Mesothelial cell of epicardium (in vitro differentiated cells): ENCODE measurements around the gene AGAP2. TPM values are rescaled to one million over a fixed set of nuclear protein-coding genes. Genes with fewer than 3 reads are reported as not detected.

Experiments
- DNase-seq, 2 experiments: peaks; one replicate each; pipeline ENCODE4 v3.0.0; 2021; ENCODE audit warnings: low spot score in 2 of 2; ENCODE audit not compliant: unreplicated experiment in 2 of 2
- H3K27ac Mint-ChIP-seq: 2 replicates; pipeline ENCODE4 v1.8.0; 2021; ENCODE audit warnings: mixed read lengths
- H3K27me3 Mint-ChIP-seq: 2 replicates; pipeline ENCODE4 v1.8.0; 2021; ENCODE audit warnings: low read depth, mixed read lengths
- H3K36me3 Mint-ChIP-seq: 2 replicates; pipeline ENCODE4 v1.8.0; 2021; ENCODE audit warnings: mixed read lengths
- H3K4me1 Mint-ChIP-seq: 2 replicates; pipeline ENCODE4 v1.8.0; 2021; ENCODE audit warnings: mixed read lengths
- H3K4me3 Mint-ChIP-seq: 2 replicates; pipeline ENCODE4 v1.8.0; 2021; ENCODE audit warnings: mild to moderate bottlenecking, moderate library complexity, mixed read lengths
- H3K9me3 Mint-ChIP-seq: 2 replicates; pipeline ENCODE4 v1.8.0; 2021; ENCODE audit warnings: mixed read lengths
- total RNA-seq: library from RNA; stranded (reverse); gene quantifications from 3 replicates; pipeline ENCODE4 v1.2.1, GENCODE V29; 2021
- TF ChIP-seq, protein P1 (sequence below): fragments of 200-600 bp; sonication (generic); IDR thresholded peaks from one replicate; pipeline ENCODE4 v1.5.0; 2021; ENCODE audit warnings: antibody characterized with exemption; ENCODE audit not compliant: unreplicated experiment

AGAP2 gene
- total RNA-seq, 1 donor from 2014 or later = 2.8 TPM

DNA sequence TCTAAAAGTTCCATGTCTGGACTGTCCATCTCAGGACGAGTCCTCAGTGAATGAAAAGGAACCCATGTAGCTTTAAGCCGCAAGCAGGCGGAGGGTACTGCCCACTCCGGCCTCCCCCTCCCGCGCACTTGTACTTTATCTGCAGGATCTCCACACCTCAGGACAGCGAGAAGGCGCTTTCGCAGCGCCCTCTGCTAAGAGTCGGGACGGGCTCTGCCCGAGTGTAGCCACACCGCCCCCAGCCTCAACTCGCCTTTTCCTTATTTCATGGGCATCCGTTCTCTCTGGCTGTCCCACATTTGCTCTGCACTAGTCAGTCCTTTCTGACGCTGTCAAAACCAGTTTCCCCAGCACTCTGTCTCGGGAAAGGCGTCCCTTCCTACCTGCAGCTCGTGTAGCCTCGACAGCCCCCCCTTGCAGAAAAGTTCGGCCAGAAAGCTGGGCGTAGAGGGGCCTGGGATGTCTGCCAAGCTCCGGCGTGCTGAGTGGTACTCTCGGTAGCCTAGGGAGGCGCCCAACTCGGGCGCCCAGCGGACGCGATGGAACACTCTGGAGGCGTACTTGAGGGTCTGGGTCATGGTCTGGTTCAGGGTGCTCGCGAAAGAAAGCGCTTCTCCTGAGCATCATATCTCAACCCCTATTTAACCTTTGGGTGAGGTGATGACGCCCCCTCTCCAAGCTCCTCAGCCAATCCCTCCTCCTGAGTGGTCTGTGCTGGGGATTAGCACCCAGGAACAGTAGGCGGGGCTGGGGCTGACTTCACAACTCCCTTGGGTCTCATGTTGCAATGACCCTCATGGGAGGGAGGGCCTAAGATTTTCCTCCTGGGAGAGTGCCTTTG is 28.1 kb upstream of the AGAP2 start, which contains the start of gene CYP27B1:
TSS of gene CYP27B1 (minus strand) at position 615 of the 841 bp plus-strand sequence. CDS start at position 578, 37 bp downstream.
- peak within 1 kb of the TSS; percentile 53 for H3K4me3 Mint-ChIP-seq
- H3K27ac Mint-ChIP-seq = no peak within 1 kb of the TSS
- H3K9me3 Mint-ChIP-seq = no peaks in the 10 kb centered on the region
- no peak for DNase-seq
- peaks cover 67% of the 10 kb centered on the region for H3K27me3 Mint-ChIP-seq
- TF ChIP-seq, protein P1, sequence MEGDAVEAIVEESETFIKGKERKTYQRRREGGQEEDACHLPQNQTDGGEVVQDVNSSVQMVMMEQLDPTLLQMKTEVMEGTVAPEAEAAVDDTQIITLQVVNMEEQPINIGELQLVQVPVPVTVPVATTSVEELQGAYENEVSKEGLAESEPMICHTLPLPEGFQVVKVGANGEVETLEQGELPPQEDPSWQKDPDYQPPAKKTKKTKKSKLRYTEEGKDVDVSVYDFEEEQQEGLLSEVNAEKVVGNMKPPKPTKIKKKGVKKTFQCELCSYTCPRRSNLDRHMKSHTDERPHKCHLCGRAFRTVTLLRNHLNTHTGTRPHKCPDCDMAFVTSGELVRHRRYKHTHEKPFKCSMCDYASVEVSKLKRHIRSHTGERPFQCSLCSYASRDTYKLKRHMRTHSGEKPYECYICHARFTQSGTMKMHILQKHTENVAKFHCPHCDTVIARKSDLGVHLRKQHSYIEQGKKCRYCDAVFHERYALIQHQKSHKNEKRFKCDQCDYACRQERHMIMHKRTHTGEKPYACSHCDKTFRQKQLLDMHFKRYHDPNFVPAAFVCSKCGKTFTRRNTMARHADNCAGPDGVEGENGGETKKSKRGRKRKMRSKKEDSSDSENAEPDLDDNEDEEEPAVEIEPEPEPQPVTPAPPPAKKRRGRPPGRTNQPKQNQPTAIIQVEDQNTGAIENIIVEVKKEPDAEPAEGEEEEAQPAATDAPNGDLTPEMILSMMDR = no peak
- H3K4me1 Mint-ChIP-seq = peaks cover 27% of the 10 kb centered on the region
- H3K36me3 Mint-ChIP-seq = peaks cover 8% of the 10 kb centered on the region

DNA sequence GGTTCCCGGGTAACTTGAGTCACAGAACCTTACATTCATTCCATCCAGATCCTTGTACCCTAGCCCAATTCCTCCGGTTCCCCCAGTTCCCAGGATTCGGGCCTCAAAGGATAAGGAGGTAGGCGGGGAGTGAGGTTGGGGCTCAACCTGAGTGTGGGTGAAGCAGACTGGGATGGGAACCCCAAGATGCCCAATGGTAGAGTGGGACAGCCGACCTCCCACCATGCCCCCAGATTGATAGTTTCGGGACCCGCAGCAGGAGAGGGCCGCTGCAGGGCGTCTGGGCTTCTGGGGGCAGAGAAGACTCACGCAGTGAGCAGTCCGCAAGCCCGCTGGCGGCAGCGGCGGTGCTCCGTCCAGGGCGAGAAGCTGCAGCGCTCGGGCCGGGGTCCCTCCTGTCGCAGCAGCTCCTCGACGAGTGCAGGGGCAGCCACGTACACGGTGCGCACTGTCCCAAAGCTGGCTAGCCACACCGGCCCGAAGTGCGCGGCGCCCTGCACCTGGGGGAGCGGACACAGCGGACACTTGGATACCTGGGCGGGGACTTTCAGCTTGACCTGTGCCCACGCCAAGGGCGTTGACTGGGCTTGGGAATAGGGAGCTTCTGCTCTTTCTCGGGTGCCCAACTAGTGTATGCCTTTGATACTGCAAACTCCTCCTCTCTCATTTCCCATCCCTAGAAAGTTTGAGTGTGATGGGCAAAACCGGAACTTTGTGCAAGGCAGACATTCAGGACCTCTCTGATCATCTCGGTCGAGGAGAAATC is 27.3 kb upstream of the AGAP2 start:
- no peaks in the 10 kb centered on the region for H3K9me3 Mint-ChIP-seq
- peak overlapping the region; percentile 53 for H3K4me3 Mint-ChIP-seq
- H3K4me1 Mint-ChIP-seq = peaks cover 22% of the 10 kb centered on the region
- H3K27me3 Mint-ChIP-seq = peaks cover 75% of the 10 kb centered on the region
- TF ChIP-seq, protein P1 = no peak
- H3K36me3 Mint-ChIP-seq = peaks cover 10% of the 10 kb centered on the region
- no peak for DNase-seq
- H3K27ac Mint-ChIP-seq = no peak overlapping the region

DNA sequence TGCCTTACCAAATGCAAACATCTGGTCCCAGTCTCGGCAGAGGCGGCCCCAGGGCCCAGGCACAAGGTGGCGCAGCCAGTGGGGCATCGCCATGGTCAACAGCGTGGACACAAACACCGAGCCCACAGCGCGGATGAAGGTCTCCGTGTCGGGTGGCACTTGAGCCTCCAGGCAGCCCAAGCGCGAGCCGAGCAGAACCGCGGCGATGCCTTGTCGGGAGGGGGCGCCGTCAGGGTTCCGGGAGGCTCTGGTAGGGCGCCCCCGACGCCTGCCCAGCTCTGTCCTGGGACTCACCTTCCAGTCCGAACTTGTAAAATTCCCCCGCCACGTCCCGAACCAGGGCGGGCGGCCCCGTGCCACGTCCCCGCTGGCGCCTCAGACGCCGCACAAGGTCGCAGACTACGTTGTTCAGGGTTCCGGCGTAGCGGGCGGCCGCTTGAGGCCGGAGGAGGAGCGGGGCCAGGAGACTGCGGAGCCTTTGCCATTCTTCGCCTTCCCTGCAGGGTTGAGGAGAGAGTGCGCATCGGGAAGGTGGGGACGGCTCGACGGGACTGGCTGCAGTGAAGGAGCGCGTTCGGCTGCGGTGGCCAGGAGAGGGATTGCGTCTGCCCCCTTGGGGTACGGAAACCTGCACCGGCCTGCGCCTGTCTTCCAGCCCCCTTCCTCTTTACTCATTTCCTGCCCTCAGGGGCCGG is 26.6 kb upstream of the AGAP2 start:
- peaks cover 83% of the 10 kb centered on the region for H3K27me3 Mint-ChIP-seq
- TF ChIP-seq, protein P1 = no peak
- peaks cover 22% of the 10 kb centered on the region for H3K4me1 Mint-ChIP-seq
- peak overlapping the region; percentile 52 for H3K4me3 Mint-ChIP-seq
- peaks cover 10% of the 10 kb centered on the region for H3K36me3 Mint-ChIP-seq
- no peak overlapping the region for H3K27ac Mint-ChIP-seq
- DNase-seq = peak in 1 of 2 experiments; percentile 45
- no peaks in the 10 kb centered on the region for H3K9me3 Mint-ChIP-seq

DNA sequence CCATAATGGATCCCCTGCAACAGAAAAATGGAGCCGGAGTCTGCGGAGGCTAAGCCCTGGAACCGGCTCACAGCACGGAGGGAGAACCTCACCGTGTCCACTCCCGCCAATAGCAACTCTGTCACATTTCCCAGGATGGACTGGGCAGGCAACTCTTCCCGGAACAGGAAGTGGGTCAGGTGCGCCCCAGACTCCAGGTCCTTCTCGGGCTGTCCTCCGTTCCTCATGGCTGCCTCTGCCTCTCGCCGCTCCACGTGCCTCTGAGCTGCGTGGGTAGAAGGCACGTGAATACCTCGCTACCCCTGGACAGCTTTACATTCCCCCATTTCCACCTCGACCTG is 26.1 kb upstream of the AGAP2 start:
- no peak for DNase-seq
- peak overlapping the region; percentile 34 for H3K4me3 Mint-ChIP-seq
- peaks cover 22% of the 10 kb centered on the region for H3K4me1 Mint-ChIP-seq
- peaks cover 6% of the 10 kb centered on the region for H3K36me3 Mint-ChIP-seq
- no peak overlapping the region for H3K27ac Mint-ChIP-seq
- H3K9me3 Mint-ChIP-seq = no peaks in the 10 kb centered on the region
- TF ChIP-seq, protein P1 = no peak
- peaks cover 87% of the 10 kb centered on the region for H3K27me3 Mint-ChIP-seq

DNA sequence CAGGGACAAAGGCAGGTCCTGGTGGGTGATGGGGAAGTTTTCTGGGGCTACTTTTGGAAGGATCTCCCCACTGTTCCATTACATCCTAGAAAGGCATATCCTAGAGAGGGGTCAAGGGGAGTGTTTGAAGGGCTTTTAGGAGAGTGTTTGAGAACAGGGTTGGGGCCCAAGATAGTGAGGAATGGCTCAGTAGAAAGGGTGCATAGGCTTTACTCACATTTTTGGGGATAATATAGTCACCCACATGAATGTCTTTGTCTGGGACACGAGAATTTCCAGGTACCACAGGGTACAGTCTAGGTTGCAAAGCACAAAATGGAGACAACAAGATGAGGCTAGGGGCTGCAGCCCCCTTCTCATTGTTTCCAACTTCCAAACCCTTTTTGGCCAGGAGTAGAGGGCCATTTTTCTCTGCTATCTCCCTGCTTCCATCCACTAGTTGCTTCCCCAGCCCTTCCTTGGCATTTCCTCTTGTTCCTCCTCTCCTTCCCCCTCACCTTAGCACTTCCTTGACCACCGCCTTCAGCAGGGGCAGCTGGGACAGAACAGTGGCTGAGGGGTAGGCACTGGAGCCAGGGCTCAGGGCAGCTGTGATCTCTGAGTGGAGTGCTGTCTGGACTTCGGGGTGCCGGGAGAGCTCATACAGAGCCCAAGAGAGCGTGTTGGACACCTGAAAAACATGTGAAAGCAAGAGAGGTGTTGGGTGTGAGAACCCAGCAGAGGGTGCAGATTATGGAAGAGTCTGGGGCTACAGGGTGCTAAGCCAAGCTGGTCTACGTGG is 25.5 kb upstream of the AGAP2 start:
- Mint-ChIP-seq H3K27ac (no peak overlapping the region), H3K4me1 (peaks cover 22% of the 10 kb centered on the region), H3K27me3 (peaks cover 93% of the 10 kb centered on the region), H3K36me3 (peaks cover 6% of the 10 kb centered on the region), H3K9me3 (no peaks in the 10 kb centered on the region), H3K4me3 (no peak overlapping the region)
- TF ChIP-seq, protein P1 = no peak
- no peak for DNase-seq
